IMR-90 (cell line): ENCODE results near the gene INTS3. TPM values are rescaled to one million over a fixed set of nuclear protein-coding genes. Genes with fewer than 3 reads are reported as not detected.

Source experiments
- ATAC-seq: fragments of 200-7000 bp; cut with Tn5 transposase; 2 replicates; pipeline ENCODE4 v1.9.1; 2020; ENCODE audit warnings: low read depth, mild to moderate bottlenecking, moderate library complexity
- BruUV-seq: library from RNA; stranded (reverse); fragments of 400-500 nt; replicated peaks from 2 replicates; lab custom pipeline; 2021; lab: Mats Ljungman, UMichigan
- CTCF ChIA-PET: fragments of 300-600 bp; formaldehyde crosslinking; extraction: SDS; loops from one replicate; lab custom pipeline; 2021; ENCODE audit warnings: antibody characterized with exemption; lab: Yijun Ruan, JAX
- POLR2A ChIA-PET: fragments of 300-600 bp; sonication (Branson Sonifier 250); formaldehyde crosslinking; loops from one replicate; lab custom pipeline; 2022; ENCODE audit warnings: antibody characterized with exemption; ENCODE audit not compliant: unreplicated experiment; lab: Charles Lee
- DNase-seq: peaks from one replicate; pipeline ENCODE4 v3.0.0; 2013
- H2AFZ ChIP-seq: replicated peaks from 2 replicates; pipeline ENCODE3; 2013; ENCODE audit warnings: low read length, mild to moderate bottlenecking; ENCODE audit not compliant: poor library complexity
- H2AK5ac ChIP-seq: 2 replicates; pipeline ENCODE4 v1.6.1; 2013; ENCODE audit warnings: low read depth, low read length, inconsistent platforms
- H2AK9ac ChIP-seq: replicated peaks from 2 replicates; pipeline ENCODE3; 2013; ENCODE audit warnings: mild to moderate bottlenecking, low read depth, low read length, moderate library complexity; ENCODE audit not compliant: poor library complexity
- H2BK120ac ChIP-seq: 2 replicates; pipeline ENCODE4 v1.6.1; 2013; ENCODE audit warnings: low read depth, low read length, inconsistent platforms
- H2BK15ac ChIP-seq: 3 replicates; pipeline ENCODE4 v1.6.1; 2013; ENCODE audit warnings: low read depth, low read length, inconsistent platforms
- H2BK20ac ChIP-seq: 2 replicates; pipeline ENCODE4 v1.6.1; 2013; ENCODE audit warnings: low read depth, mild to moderate bottlenecking, inconsistent platforms, low read length, moderate library complexity
- H2BK5ac ChIP-seq: 2 replicates; pipeline ENCODE4 v1.6.1; 2013; ENCODE audit warnings: mild to moderate bottlenecking, low read depth, low read length, inconsistent platforms; ENCODE audit not compliant: poor library complexity, severe bottlenecking
- H3K14ac ChIP-seq: replicated peaks from 2 replicates; pipeline ENCODE4 v1.6.1; 2013; ENCODE audit warnings: low read depth, low read length, inconsistent platforms
- H3K18ac ChIP-seq: 2 replicates; pipeline ENCODE4 v1.6.1; 2013; ENCODE audit warnings: low read depth, low read length, control low read depth
- H3K23ac ChIP-seq: 2 replicates; pipeline ENCODE4 v1.6.1; 2013; ENCODE audit warnings: low read depth, low read length, inconsistent platforms
- H3K27ac ChIP-seq: 2 replicates; pipeline ENCODE4 v1.5.1; 2013; ENCODE audit warnings: mild to moderate bottlenecking, control low read depth, low read length; ENCODE audit not compliant: insufficient read depth
- H3K27me3 ChIP-seq: 2 replicates; pipeline ENCODE4 v1.6.1; 2013; ENCODE audit warnings: low read length; ENCODE audit not compliant: control insufficient read depth, insufficient read depth
- H3K36me3 ChIP-seq: 2 replicates; pipeline ENCODE4 v1.6.1; 2013; ENCODE audit warnings: low read length, mixed read lengths; ENCODE audit not compliant: control insufficient read depth, insufficient read depth
- H3K4ac ChIP-seq: 2 replicates; pipeline ENCODE4 v1.6.1; 2013; ENCODE audit warnings: low read depth, low read length, inconsistent platforms
- H3K4me1 ChIP-seq: 2 replicates; pipeline ENCODE4 v1.6.1; 2013; ENCODE audit warnings: low read length, mixed read lengths; ENCODE audit not compliant: control insufficient read depth, insufficient read depth
- H3K4me2 ChIP-seq: 2 replicates; pipeline ENCODE4 v1.6.1; 2013; ENCODE audit warnings: low read depth, mild to moderate bottlenecking, control low read depth, low read length, moderate library complexity
- H3K4me3 ChIP-seq: 2 replicates; pipeline ENCODE4 v1.5.1; 2013; ENCODE audit warnings: low read depth, mild to moderate bottlenecking, control low read depth, low read length, moderate library complexity; ENCODE audit not compliant: insufficient read depth
- H3K56ac ChIP-seq: 2 replicates; pipeline ENCODE4 v1.6.1; 2013; ENCODE audit warnings: low read length, inconsistent platforms; ENCODE audit not compliant: insufficient read depth; ENCODE audit errors: extremely low read depth
- H3K79me1 ChIP-seq, 2 experiments: 2 replicates each; pipeline ENCODE4 v1.6.1; 2013; ENCODE audit warnings: low read length in 2 of 2, inconsistent platforms in 1 of 2, low read depth in 1 of 2
- H3K9ac ChIP-seq: 2 replicates; pipeline ENCODE4 v1.6.1; 2013; ENCODE audit warnings: low read depth, low read length, control low read depth
- H3K9me1 ChIP-seq: 2 replicates; pipeline ENCODE4 v1.6.1; 2013; ENCODE audit warnings: low read length, inconsistent platforms; ENCODE audit not compliant: insufficient read depth
- H3K9me3 ChIP-seq: 2 replicates; pipeline ENCODE4 v1.6.1; 2013; ENCODE audit warnings: low read length; ENCODE audit not compliant: control insufficient read depth, insufficient read depth
- H4K20me1 ChIP-seq: 2 replicates; pipeline ENCODE4 v1.6.1; 2013; ENCODE audit warnings: low read length, inconsistent platforms; ENCODE audit not compliant: insufficient read depth
- H4K5ac ChIP-seq: 2 replicates; pipeline ENCODE4 v1.6.1; 2013; ENCODE audit warnings: mild to moderate bottlenecking, low read depth, low read length, control low read depth
- H4K8ac ChIP-seq, 2 experiments: 2 replicates each; pipeline ENCODE4 v1.6.1; 2013; ENCODE audit warnings: low read depth in 2 of 2, low read length in 2 of 2, control low read depth in 1 of 2, inconsistent platforms in 1 of 2
- H4K91ac ChIP-seq: 2 replicates; pipeline ENCODE4 v1.6.1; 2013; ENCODE audit warnings: low read depth, low read length, inconsistent platforms; ENCODE audit not compliant: insufficient read depth
- CEBPB ChIP-seq: IDR thresholded peaks from 2 replicates; pipeline ENCODE4 v1.6.1; 2012; ENCODE audit warnings: low read depth, low read length, improper control_type of control experiment
- CHD1 ChIP-seq: IDR thresholded peaks from 2 replicates; pipeline ENCODE4 v1.6.1; 2012; ENCODE audit warnings: low read depth, low read length, improper control_type of control experiment
- MAFK ChIP-seq: IDR thresholded peaks from 2 replicates; pipeline ENCODE4 v1.6.1; 2012; ENCODE audit warnings: low read depth, low read length, improper control_type of control experiment
- MAZ ChIP-seq: IDR thresholded peaks from 2 replicates; pipeline ENCODE4 v1.6.1; 2012; ENCODE audit warnings: low read depth, mild to moderate bottlenecking, low read length, improper control_type of control experiment, moderate library complexity, borderline replicate concordance
- NFE2L2 ChIP-seq: fragments of 150-350 bp; IDR thresholded peaks from 2 replicates; pipeline ENCODE4 v1.6.1; 2016; ENCODE audit warnings: low read depth, mild to moderate bottlenecking, low read length
- RAD21 ChIP-seq: IDR thresholded peaks from 2 replicates; pipeline ENCODE4 v1.6.1; 2012; ENCODE audit warnings: low read length, improper control_type of control experiment
- RFX5 ChIP-seq: IDR thresholded peaks from 2 replicates; pipeline ENCODE4 v1.8.0; 2012; ENCODE audit warnings: low read depth, mild to moderate bottlenecking, low read length, moderate library complexity
- SMC3 ChIP-seq: fragments of 150-350 bp; IDR thresholded peaks from 2 replicates; pipeline ENCODE4 v1.6.1; 2016; ENCODE audit warnings: low read depth, mild to moderate bottlenecking, antibody characterized with exemption, low read length, moderate library complexity
- USF2 ChIP-seq: fragments of 150-350 bp; IDR thresholded peaks from 2 replicates; pipeline ENCODE4 v1.6.1; 2017; ENCODE audit warnings: mild to moderate bottlenecking, antibody characterized with exemption, low read length, low read depth
- WGBS, 2 experiments: methylation state at CpG; one replicate each; pipeline versions ENCODE4 v1.1.5 to v1.1.7; 2013; ENCODE audit warnings: missing lambda C conversion rate in 2 of 2; ENCODE audit not compliant: insufficient read length in 1 of 2; ENCODE audit errors: extremely low coverage in 2 of 2; 5-methylcytosine and 5-hydroxymethylcytosine counted together
- dilution Hi-C: fragments of 300-500 bp; cut with HindIII; formaldehyde crosslinking; loops from one replicate; pipeline ENCODE4 v1.14.3; 2018; ENCODE audit warnings: low sequenced_read_pairs; ENCODE audit not compliant: unreplicated experiment
- in situ Hi-C: fragments of 300-500 bp; cut with MboI; formaldehyde crosslinking; loops from 3 replicates; pipeline ENCODE4 v1.14.3; 2019; ENCODE audit warnings: low sequenced_read_pairs, inconsistent platforms, mixed read lengths
- intact Hi-C: fragments of 100-400 bp; cut with micrococcal nuclease; formaldehyde crosslinking; loops from 2 replicates; pipeline ENCODE4 v1.10.0; 2022
- polyA plus RNA-seq, 3 experiments: library from polyadenylated mRNA; depleted of rRNA; stranded (reverse); fragments of >200 nt; gene quantifications; 2 replicates each; pipeline ENCODE4 v1.2.3, GENCODE V29; 2012; ENCODE audit warnings: low replicate concordance in 1 of 3
- total RNA-seq: library from RNA; depleted of rRNA; stranded (reverse); fragments of >200 nt; gene quantifications from 2 replicates; pipeline ENCODE4 v1.2.3, GENCODE V29; 2012

The INTS3 gene
- total and polyA plus RNA-seq, 2 of the 4 experiments (the other 2 are of a cell fraction), result 33.5 to 59.4 TPM

DNA sequence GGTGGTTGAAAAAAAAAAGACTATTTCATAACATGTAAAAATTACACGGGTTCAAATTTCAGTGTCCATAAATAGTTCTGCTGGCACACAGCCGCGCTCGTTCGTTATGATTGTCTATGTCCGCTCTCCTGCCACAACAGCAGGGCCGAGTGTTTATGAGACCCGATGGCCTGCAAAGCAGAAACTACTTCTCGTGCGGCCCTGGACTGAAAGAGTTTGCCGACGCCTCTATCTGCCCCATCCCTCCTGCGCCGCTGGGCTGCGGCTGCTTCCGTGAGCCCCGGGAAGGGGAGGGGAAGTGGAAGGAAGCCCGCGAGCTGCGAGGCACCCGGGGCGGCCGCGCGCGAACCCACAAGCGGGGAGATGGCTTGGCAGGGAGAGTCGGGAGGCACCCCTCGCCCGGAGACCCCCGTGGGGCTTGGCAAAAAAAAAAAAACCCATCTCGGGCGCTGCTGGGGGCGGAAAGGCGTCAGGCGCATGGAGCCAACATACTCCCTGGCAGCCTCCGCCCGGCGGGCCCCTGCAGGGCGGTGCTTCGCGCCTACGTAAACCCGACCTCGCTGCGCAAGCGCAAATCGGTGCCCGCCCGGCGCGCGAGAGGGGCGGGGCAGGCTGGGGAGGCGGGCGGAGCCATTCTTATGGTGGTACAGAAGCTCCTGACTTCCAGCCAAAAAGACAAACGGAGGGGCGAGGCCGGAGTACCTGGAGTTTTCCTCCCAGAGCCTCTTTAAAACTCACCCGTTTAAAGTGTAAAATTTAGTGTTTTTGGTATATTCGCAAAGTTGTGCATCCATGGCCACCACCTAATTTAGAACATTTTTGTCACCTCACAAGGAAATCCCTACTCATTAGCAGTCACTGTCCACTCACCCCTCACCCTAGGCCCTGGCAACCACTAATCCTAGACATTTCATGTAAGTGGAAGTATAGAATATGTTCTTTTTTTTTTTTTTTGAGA is 55.7 kb downstream of the INTS3 start (continued):
- peak; percentile 89; the same call in 1 of the 2 replicates for TF ChIP-seq MAZ
- TF ChIP-seq SMC3, result peak; percentile 2; the same call in 1 of the 2 replicates
- 0 out of 2 replicates have a peak, but pooled peaks have one; percentile 9 for TF ChIP-seq RAD21

- Histone ChIP-seq H3K9me1 (peaks cover 5% of the 10 kb centered on the region), H2AK5ac (no peak overlapping the region), H3K79me1 (peaks cover 0 to 3% of the 10 kb centered on the region in 2 experiments; a peak in 1 of 4 replicates), H3K9ac (no peak overlapping the region), H4K91ac (no peak overlapping the region), H3K4ac (no peak overlapping the region), H3K4me1 (peaks cover 13% of the 10 kb centered on the region), H2BK120ac (no peak overlapping the region), H4K5ac (no peak overlapping the region), H4K8ac (no peak overlapping the region), H4K20me1 (no peaks in the 10 kb centered on the region), H2AFZ (no peak overlapping the region), H3K36me3 (no peaks in the 10 kb centered on the region), H2BK20ac (no peak overlapping the region), H3K4me3 (no peak overlapping the region), H3K9me3 (no peaks in the 10 kb centered on the region), H3K18ac (no peak overlapping the region), H3K56ac (no peak overlapping the region), H3K14ac (no peak overlapping the region), H2BK15ac (no peak overlapping the region), H3K23ac (no peak overlapping the region), H3K27ac (no peak overlapping the region), H2AK9ac (no peak overlapping the region), H3K4me2 (no peak overlapping the region), H3K27me3 (no peaks in the 10 kb centered on the region), H2BK5ac (no peak overlapping the region)
- in situ Hi-C loops, result no loop called here
- dilution Hi-C loops, result no loop called here
- TF ChIP-seq NFE2L2 (no peak), MAZ (no peak), CHD1 (no peak), SMC3 (no peak), USF2 (no peak), MAFK (no peak), RFX5 (no peak), CEBPB (no peak), RAD21 (no peak)
- intact Hi-C loops, result no loop called here
- no peak for DNase-seq
- WGBS, 2 experiments, result no CpG with 5 or more reads among the region's 4 CpGs
- no peak for ATAC-seq
- ChIA-PET POLR2A (no interaction called here), CTCF (no interaction called here)
- no TSS peak for BruUV-seq
These were observed 58.4 kb downstream of the INTS3 start for GRCh38 chr1:153786038-153786790.
